Measurements from ENCODE around the gene AQP12B.
"Not testable (repeated sequence)": the region's sequence is repeated elsewhere in the genome, so short reads cannot be mapped to it uniquely, and the experiment has no call there.

The AQP12B gene

GRCh38 chr2:240696469-240696868 is 13.8 kb upstream of the AQP12B start:
- not testable (repeated sequence) for H3K4me1 ChIP-seq (ENCODE audit: control insufficient read depth in 2 of 2, insufficient read depth in 1 of 2, low read depth in 1 of 2, low read length in 2 of 2); H2BK120ac ChIP-seq (ENCODE audit: low read depth, low read length); H2AK5ac ChIP-seq (ENCODE audit: low read depth, low read length); H4K91ac ChIP-seq (ENCODE audit: low read depth, low read length, poor library complexity); H2BK15ac ChIP-seq (ENCODE audit: low read length); H3K9ac ChIP-seq (ENCODE audit: low read depth, low read length, poor library complexity); H2AFZ ChIP-seq (ENCODE audit: low read length); H4K8ac ChIP-seq (ENCODE audit: low read depth, low read length); H2BK12ac ChIP-seq (ENCODE audit: low read length); H3K36me3 ChIP-seq (replicated peaks in 1 of 2; ENCODE audit: control insufficient read depth in 2 of 2, insufficient read depth in 2 of 2, low read length in 2 of 2); H3K9me3 ChIP-seq (replicated peaks in 1 of 2; ENCODE audit: control insufficient read depth in 2 of 2, insufficient read depth in 1 of 2, low read depth in 1 of 2, low read length in 2 of 2); H3K4me2 ChIP-seq (ENCODE audit: insufficient read depth, low read length, poor library complexity, severe bottlenecking); H3K4me3 ChIP-seq (ENCODE audit: low read length in 2 of 2); H3K4ac ChIP-seq (ENCODE audit: low read length); H3K14ac ChIP-seq (ENCODE audit: low read length); H2BK5ac ChIP-seq (ENCODE audit: low read length); H3K27ac ChIP-seq (replicated peaks; ENCODE audit: low read length); H3K23ac ChIP-seq (ENCODE audit: low read depth, low read length, poor library complexity); H3K18ac ChIP-seq (ENCODE audit: low read length); H3K27me3 ChIP-seq (ENCODE audit: control insufficient read depth in 3 of 3, insufficient read depth in 3 of 3, low read depth in 1 of 3, low read length in 3 of 3); DNase-seq (ENCODE audit: low spot score); H3K79me1 ChIP-seq (ENCODE audit: low read depth, low read length)
- no CpG with 5 or more reads among the region's 13 CpGs for WGBS, 2 donors (ENCODE audit: extremely low coverage in 2 of 2, insufficient read length in 2 of 2, insufficient replicate concordance in 1 of 2)

- not testable (repeated sequence) for H3K23ac ChIP-seq (ENCODE audit: low read depth, low read length, poor library complexity); H3K4me2 ChIP-seq (ENCODE audit: insufficient read depth, low read length, poor library complexity, severe bottlenecking); H2BK5ac ChIP-seq (ENCODE audit: low read length); H2BK15ac ChIP-seq (ENCODE audit: low read length); H2BK120ac ChIP-seq (ENCODE audit: low read depth, low read length); H3K4me1 ChIP-seq (ENCODE audit: control insufficient read depth in 2 of 2, insufficient read depth in 1 of 2, low read depth in 1 of 2, low read length in 2 of 2); H3K4me3 ChIP-seq (ENCODE audit: low read length in 2 of 2); H3K9me3 ChIP-seq (replicated peaks in 1 of 2; ENCODE audit: control insufficient read depth in 2 of 2, insufficient read depth in 1 of 2, low read depth in 1 of 2, low read length in 2 of 2); H2AFZ ChIP-seq (ENCODE audit: low read length); H3K79me1 ChIP-seq (ENCODE audit: low read depth, low read length); H2AK5ac ChIP-seq (ENCODE audit: low read depth, low read length); H4K91ac ChIP-seq (ENCODE audit: low read depth, low read length, poor library complexity); H4K8ac ChIP-seq (ENCODE audit: low read depth, low read length); H3K18ac ChIP-seq (ENCODE audit: low read length); H3K36me3 ChIP-seq (replicated peaks in 1 of 2; ENCODE audit: control insufficient read depth in 2 of 2, insufficient read depth in 2 of 2, low read length in 2 of 2); H3K14ac ChIP-seq (ENCODE audit: low read length); DNase-seq (ENCODE audit: low spot score); H3K27me3 ChIP-seq (ENCODE audit: control insufficient read depth in 3 of 3, insufficient read depth in 3 of 3, low read depth in 1 of 3, low read length in 3 of 3); H3K4ac ChIP-seq (ENCODE audit: low read length); H3K9ac ChIP-seq (ENCODE audit: low read depth, low read length, poor library complexity); H3K27ac ChIP-seq (replicated peaks; ENCODE audit: low read length); H2BK12ac ChIP-seq (ENCODE audit: low read length)
- WGBS, 2 donors (ENCODE audit: extremely low coverage in 2 of 2, insufficient read length in 2 of 2, insufficient replicate concordance in 1 of 2), result no CpG with 5 or more reads among the region's 19 CpGs
Measured at GRCh38 chr2:240695593-240695992, 12.9 kb upstream of the AQP12B start.

GRCh38 chr2:240694304-240694703 is 11.6 kb upstream of the AQP12B start:
- H3K27me3 ChIP-seq (ENCODE audit: control insufficient read depth in 3 of 3, insufficient read depth in 3 of 3, low read depth in 1 of 3, low read length in 3 of 3); H2BK5ac ChIP-seq (ENCODE audit: low read length); H4K8ac ChIP-seq (ENCODE audit: low read depth, low read length); H3K4me3 ChIP-seq (ENCODE audit: low read length in 2 of 2); H2BK120ac ChIP-seq (ENCODE audit: low read depth, low read length); H3K9ac ChIP-seq (ENCODE audit: low read depth, low read length, poor library complexity); H3K79me1 ChIP-seq (ENCODE audit: low read depth, low read length); H2BK12ac ChIP-seq (ENCODE audit: low read length); H3K27ac ChIP-seq (replicated peaks; ENCODE audit: low read length); H2BK15ac ChIP-seq (ENCODE audit: low read length); H3K4ac ChIP-seq (ENCODE audit: low read length); H3K9me3 ChIP-seq (replicated peaks in 1 of 2; ENCODE audit: control insufficient read depth in 2 of 2, insufficient read depth in 1 of 2, low read depth in 1 of 2, low read length in 2 of 2); H2AK5ac ChIP-seq (ENCODE audit: low read depth, low read length); H4K91ac ChIP-seq (ENCODE audit: low read depth, low read length, poor library complexity); H3K4me1 ChIP-seq (ENCODE audit: control insufficient read depth in 2 of 2, insufficient read depth in 1 of 2, low read depth in 1 of 2, low read length in 2 of 2); H3K18ac ChIP-seq (ENCODE audit: low read length); H3K23ac ChIP-seq (ENCODE audit: low read depth, low read length, poor library complexity); H3K14ac ChIP-seq (ENCODE audit: low read length); H3K4me2 ChIP-seq (ENCODE audit: insufficient read depth, low read length, poor library complexity, severe bottlenecking); DNase-seq (ENCODE audit: low spot score); H2AFZ ChIP-seq (ENCODE audit: low read length); H3K36me3 ChIP-seq (replicated peaks in 1 of 2; ENCODE audit: control insufficient read depth in 2 of 2, insufficient read depth in 2 of 2, low read length in 2 of 2): not testable (repeated sequence)
- no CpG with 5 or more reads among the region's 12 CpGs for WGBS, 2 donors (ENCODE audit: extremely low coverage in 2 of 2, insufficient read length in 2 of 2, insufficient replicate concordance in 1 of 2)

GRCh38 chr2:240692583-240693561 is 10.2 kb upstream of the AQP12B start:
- not testable (repeated sequence) for H2BK5ac ChIP-seq (ENCODE audit: low read length); DNase-seq (ENCODE audit: low spot score); H3K4ac ChIP-seq (ENCODE audit: low read length); H3K27ac ChIP-seq (replicated peaks; ENCODE audit: low read length); H3K23ac ChIP-seq (ENCODE audit: low read depth, low read length, poor library complexity); H4K91ac ChIP-seq (ENCODE audit: low read depth, low read length, poor library complexity); H3K4me1 ChIP-seq (ENCODE audit: control insufficient read depth in 2 of 2, insufficient read depth in 1 of 2, low read depth in 1 of 2, low read length in 2 of 2); H3K27me3 ChIP-seq (ENCODE audit: control insufficient read depth in 3 of 3, insufficient read depth in 3 of 3, low read depth in 1 of 3, low read length in 3 of 3); H2BK12ac ChIP-seq (ENCODE audit: low read length); H3K9me3 ChIP-seq (replicated peaks in 1 of 2; ENCODE audit: control insufficient read depth in 2 of 2, insufficient read depth in 1 of 2, low read depth in 1 of 2, low read length in 2 of 2); H3K4me2 ChIP-seq (ENCODE audit: insufficient read depth, low read length, poor library complexity, severe bottlenecking); H3K14ac ChIP-seq (ENCODE audit: low read length); H3K9ac ChIP-seq (ENCODE audit: low read depth, low read length, poor library complexity); H2AFZ ChIP-seq (ENCODE audit: low read length); H4K8ac ChIP-seq (ENCODE audit: low read depth, low read length); H3K4me3 ChIP-seq (ENCODE audit: low read length in 2 of 2); H2BK120ac ChIP-seq (ENCODE audit: low read depth, low read length); H3K18ac ChIP-seq (ENCODE audit: low read length); H3K79me1 ChIP-seq (ENCODE audit: low read depth, low read length); H2AK5ac ChIP-seq (ENCODE audit: low read depth, low read length); H2BK15ac ChIP-seq (ENCODE audit: low read length); H3K36me3 ChIP-seq (replicated peaks in 1 of 2; ENCODE audit: control insufficient read depth in 2 of 2, insufficient read depth in 2 of 2, low read length in 2 of 2)
- WGBS, 2 donors (ENCODE audit: extremely low coverage in 2 of 2, insufficient read length in 2 of 2, insufficient replicate concordance in 1 of 2), result no CpG with 5 or more reads among the region's 34 CpGs
